GM21723 (cell line): ENCODE measurements around the gene SASH1.

Experiments used
- ATAC-seq: cut with Tn5 transposase; IDR thresholded peaks from one replicate; pipeline ENCODE4 v1.9.1; 2021; ENCODE audit warnings: mild to moderate bottlenecking, moderate library complexity; ENCODE audit not compliant: unreplicated experiment

SASH1 gene

DNA sequence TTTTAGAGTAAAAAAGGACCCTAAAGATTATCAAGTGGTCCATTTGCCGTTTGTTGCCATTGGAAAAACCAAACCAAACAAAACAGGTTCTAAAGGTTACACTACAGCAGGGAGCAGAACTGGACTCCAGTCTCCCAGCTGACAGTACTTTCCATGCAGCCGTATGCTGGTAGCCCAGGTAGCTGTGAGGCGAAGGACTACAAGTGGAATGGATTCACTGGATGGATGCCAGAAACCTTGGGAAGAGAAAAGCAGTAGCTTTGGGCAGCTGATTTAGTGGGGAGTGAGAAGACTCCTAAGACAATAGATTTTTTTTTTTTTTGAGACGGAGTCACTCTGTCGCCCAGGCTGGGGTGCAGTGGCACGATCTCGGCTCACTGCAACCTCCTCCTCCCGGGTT, 88.3 kb downstream of the SASH1 start:
- ATAC-seq, result no peak

DNA sequence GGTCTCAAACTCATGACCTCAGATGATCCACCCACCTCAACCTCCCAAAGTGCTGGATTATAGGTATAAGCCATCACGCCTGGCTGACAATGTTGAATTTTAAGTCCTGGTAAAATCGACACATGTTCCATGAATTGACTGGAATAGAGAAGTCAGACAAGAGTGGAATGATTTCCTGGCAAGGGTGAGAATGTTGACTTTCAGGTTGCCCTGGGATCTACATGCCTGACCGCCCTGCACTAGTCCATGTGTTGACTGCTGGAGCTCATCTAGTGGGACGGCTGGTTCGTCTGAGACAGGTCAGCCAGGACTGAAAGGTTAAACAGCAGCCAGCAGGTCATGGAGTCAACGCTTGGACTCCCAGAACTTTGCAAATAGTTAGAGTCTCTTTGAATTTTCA, 88.8 kb downstream of the SASH1 start:
- no peak for ATAC-seq

DNA sequence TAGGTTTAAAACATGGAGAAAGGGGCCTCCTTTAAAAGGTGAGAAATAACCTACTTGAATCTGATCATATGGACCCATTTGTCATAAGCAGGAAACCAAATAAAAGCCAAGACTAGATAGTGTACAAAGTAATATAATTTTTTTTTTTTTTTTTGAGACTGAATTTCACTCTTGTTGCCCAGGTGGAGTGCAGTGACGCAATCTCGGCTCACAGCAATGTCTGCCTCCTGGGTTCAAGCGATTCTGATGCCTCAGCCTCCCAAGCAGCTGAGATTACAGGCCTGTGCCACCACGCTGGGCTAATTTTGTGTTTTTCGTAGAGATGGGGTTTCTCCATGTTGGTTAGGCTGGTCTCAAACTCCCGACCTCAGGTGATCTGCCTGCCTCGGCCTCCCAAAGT, 89.2 kb downstream of the SASH1 start:
- ATAC-seq, result no peak

DNA sequence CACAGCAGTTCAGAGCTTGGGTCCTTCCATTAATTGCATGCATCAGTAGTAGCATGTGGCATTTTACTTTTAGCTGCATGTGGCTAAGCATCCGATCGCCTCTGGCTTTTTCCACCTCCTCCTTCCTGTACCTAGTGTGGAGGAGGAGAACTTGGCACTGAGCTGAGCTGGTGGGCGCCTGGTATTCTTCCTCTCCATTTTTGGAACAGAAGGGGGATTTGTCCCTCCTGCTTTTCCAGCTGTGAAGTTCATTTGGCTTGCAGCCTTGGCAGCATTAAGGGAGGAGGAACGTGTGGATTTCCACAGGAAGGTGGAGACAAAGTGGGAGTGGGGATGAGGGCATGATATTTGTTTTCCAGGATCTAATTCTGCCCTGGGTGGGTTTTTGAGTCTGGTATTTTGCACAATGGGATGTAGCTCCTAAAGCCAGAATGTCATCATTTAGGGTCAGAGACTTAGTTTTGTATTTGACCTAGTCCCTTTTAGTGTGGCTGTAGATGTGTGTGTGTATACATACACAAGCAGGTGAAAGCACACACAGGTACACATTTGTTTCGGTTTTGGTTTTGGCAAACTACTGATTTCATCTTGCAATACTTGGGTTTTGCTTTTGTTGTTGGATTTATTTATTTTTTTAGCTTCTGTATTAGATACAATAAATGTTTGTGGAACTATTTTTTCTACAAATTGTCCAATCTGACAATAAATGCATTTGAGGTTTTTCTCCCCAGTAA, 90.0 kb downstream of the SASH1 start:
- ATAC-seq, result no peak

DNA sequence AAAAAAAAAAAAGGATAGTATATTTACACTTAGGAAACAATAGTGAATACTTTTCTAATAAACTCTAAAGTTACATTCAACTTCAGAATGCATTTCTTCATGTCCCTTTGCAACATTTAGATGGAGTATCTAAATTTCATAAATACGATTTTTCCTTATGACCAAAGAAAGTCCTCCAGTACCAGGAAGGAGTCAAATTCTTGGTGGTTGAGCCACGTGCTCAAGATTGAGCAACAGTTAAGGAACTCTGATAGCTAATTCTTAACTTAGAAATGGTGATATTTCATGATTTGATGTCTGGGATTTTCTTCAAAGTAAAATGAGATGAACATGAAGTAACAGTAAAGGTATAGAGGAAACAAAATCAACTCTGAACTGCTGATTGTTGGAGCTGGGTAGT, 92.7 kb downstream of the SASH1 start:
- no peak for ATAC-seq

DNA sequence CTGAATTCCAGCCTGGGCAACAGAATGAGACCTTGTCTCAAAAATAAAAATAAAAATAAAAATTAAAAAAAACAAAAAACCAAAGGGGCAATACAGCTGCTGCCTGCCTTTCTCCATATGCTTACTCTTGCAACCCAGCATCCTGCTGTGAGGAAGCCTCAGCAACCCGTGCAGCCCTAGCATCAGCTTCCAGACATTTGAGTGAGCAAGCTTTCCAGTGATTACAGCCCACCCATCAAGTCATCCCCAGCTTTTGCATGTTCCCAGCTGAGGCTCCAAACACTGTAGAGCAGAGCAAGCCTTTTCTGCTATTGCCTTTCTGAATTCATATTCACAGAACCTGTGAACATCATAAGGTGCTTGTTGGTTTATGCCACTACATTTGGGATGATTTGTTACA, 93.8 kb downstream of the SASH1 start:
- no peak for ATAC-seq

DNA sequence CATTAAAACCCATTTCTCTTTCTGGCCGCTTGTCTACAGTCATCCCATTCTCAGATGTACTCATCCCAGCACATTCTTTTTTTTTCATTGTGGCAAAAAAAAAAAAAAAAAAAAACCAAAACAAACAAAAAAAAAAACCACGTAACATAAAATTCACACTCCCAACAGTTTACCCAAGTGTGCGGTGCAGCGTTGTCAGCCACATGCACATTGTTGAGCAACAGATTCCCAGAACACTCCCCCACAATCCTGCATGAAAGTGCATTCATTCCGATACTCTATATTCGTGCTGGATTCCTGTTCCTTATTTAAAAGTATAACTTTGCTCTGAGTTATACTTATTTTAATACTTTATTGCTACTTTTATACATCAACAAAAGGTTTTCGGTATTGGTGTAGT, 96.0 kb downstream of the SASH1 start:
- ATAC-seq, result no peak

DNA sequence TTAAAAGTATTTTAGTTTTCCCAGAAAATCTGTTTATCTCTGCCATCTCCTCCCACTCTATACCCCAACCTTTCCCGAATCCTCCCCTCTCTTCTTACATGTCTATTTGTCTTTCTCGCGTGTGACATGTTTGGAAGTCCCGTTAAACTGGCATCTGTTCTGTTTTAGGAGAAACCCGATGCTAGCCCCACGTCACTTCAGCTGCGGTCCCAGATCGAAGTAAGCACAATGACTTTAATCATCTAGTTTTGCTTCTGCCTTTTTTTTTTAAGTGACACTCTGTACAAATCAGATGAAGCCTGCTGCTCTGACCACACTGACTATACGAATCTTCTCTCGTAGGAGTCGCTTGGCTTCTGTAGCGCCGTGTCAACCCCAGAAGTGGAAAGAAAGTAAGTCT, 97.4 kb downstream of the SASH1 start:
- no peak for ATAC-seq

DNA sequence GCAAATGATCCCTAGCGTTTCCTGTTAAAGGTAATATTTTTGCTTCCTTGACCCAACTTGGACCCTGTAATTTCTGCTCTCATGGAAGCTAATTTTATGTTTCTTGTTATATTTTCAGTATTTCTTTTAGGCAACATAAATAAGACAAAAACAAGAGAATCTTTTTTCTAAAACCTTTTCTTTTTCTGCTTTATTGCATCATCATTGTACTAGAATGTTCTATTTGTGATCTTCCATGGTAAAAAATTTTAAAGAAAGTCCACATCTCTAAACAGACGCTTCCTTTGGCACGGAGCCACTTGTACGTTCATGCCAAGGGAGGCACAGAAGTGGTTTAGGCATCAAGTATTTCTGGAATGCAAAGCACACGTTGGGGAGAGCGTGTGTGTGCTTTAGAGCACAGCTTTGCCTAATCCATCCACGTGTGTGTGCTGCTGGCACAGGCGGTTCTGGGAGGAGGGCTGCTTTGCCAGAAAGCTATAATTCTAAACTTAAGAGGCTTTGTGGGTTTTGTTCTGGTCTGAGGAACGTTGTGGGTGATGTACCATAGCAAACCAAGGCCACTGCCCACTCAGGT, 98.3 kb downstream of the SASH1 start:
- ATAC-seq, result no peak

DNA sequence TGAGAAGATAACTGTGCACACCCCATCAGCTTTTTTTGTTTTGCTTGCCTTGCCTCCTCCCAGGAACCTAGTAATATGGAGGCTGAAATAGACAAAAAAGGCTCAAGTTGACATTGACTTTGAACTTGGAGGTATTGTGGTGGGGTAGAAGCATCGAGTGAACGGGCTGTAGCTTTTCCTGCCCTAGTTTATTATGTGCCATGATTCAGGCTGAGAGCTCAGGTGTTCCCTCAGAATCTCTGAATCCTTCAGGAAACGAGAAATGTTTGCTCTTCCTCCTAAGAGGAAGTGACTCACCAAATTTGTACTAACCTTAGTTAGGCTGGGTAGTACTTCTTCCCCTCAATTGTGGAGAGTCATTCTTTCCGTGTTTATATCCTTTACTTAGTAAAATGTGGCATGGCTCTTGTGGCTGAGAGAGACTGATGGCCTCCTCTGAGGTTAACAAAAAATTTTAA, 98.8 kb downstream of the SASH1 start:
- no peak for ATAC-seq

DNA sequence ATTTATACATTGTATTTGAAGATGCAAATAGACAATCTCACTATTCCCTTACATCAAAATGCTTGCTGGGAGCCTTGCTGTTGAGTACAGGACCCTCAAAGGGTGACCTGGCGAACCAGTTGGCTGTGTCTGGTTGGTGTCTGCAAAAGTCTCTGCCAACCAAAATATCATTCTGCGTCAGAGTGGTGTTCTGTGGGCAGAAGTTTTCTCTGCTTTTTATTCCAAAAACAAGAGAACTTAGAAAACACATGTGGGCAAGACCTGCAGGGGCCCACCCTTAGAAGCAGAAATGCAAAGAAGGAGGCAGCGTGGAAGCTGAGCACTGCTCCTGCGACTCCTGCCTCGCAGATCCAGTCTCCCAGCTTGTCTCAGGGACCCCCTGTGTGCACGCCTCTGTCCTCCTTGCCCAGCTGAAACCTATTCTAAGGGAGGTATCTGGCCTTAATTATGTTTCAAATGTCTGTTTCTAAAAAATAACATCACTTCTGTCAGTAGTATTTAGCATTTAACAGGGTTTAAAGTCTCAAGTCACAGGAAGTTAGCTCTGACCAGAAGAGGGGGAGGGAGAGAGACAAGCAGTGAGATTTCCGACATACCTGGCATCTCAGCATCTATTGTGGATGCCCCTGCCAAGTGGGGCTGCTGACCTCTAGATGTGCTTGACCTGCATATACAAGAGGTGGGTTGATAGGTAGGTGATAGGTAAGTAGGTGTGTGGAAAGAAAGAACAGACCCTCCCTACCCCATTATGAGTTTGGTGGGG, 101.3 kb downstream of the SASH1 start:
- no peak for ATAC-seq

DNA sequence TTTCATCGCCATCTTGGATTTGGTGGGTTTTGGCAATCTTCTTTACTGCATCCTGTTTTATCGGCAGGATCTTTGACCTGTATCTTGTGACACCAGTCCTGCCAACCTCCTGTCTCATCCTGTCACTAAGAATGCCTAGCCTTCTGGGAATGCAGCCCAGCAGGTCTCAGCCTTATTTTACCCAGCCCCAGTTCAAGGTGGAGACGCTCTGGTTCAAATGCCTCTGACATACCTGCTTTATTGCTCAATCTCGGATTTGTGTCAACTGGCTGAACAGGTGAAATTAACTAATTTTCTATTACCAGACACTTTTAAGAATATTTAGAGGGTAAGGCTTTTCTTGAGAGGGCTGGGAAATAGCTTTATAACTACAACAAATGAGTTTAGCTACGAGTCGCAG, 102.5 kb downstream of the SASH1 start:
- ATAC-seq, result no peak

DNA sequence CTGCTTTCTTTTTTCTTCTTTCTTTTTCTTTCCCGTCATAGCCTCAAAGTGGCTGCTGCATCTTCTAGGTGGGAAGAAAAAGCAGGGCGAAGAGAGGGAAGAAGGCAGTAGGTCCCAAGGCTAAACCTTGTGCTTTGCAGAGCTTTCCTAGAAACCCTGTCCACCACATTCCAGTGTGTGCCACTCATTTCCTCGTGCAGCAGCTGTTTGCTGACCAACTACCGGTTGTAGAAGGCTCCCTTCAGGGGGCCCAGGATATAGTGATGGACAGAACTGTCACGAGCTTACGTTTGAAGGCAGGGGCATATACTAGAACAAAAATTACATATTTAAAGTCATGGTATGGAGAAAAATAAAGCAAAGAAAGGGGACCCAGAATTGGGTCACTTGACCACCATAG, 103.0 kb downstream of the SASH1 start:
- no peak for ATAC-seq

DNA sequence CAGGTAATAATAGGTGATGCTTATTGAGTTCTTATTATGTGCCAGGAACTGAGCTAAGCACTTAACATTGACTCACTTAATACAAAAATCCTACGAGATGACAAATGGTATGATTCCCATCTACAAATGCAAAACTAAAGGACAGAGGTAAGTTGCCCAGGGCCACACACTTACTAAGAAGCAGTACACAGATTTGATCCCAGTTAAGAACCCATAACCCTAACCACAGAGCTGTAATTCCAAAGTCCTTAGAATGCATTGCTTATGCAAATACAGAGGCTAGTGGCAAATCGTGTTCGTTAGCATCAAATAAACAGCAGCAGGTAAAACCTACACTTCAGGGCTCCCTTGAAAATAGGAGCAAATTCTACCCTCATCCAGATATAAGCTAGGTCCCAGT, 104.0 kb downstream of the SASH1 start:
- no peak for ATAC-seq

DNA sequence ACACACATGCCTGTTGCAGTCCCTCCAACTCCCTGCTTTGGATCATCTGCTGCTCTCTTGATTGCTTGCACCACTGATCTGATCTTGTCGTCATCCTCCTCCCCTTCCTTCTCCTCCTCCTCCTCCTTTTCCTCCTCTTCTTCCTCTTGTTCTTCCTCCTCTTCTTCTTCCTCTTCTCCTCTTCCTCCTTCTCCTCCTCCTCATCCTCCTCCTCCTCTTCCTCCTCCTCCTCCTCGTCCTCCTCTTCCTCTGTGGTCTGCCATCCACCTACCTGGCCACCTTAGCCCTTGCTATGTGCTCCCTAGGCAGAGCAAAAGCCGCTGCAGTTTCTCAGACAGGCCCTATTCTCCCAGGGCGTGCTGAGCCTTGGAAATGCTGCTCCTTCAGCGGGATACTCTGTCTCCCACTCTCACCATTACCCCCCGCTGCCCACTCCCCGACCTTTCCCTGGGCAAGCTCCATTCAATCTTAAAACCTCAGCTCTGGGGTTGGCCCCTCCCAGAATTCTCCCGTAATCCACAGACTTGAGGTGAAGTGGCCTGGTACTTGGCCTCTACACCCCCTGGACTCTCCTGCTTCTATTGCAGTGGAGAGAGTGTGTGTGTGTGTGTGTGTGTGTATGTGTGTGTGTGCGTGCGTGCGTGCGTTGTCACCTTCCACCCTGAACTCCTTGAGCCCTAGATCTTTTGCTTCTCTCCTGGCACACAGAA, 105.0 kb downstream of the SASH1 start:
- no peak for ATAC-seq

DNA sequence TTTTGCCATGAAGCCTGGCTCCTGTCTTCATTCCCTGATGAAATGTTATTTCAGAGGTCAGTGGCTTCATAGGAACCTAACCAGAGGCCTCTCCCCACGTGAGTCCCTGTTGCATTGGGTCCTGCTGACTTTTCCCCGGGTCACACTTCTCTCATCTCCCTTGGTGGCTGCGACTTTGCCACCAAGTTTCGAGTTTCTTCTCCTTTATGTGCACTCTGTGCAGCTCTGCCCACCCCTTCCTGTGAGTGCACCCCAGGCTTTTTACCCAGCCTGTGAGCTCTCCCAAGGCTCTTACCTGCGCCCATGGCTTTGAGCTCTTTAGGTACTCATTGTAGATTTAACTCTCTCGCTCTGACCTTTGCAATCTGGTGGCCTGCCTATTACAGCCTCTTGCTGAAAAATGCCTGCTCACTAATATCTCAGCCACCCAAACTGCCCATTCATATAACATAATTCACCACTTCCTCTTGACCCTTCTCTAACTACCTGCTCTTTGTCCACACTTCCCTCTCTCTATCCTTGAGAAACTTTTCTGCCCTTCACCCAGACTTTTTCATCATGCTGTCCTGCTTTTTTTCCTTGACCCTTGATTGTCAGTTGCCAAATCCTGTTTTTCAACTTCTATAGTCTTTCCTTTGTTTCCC, 105.9 kb downstream of the SASH1 start:
- no peak for ATAC-seq

DNA sequence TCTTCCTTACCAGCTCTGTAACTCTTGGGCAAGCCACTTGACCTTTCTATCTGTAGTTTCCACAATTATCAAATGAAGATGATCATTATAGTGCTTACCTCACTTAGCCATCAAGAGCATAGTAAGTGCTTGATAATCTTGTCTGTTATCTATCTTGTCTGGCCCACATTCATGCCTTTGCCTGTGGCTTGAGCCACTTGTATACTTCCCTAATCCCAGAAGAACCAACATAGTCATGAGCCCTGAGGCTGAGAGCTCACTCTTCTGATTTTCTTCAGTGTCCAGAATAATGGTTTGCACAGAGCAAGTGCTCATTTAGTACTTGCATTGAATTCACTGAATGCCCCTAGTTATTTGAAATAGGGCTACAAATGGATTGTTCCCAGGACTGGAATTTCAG, 108.2 kb downstream of the SASH1 start:
- no peak for ATAC-seq

DNA sequence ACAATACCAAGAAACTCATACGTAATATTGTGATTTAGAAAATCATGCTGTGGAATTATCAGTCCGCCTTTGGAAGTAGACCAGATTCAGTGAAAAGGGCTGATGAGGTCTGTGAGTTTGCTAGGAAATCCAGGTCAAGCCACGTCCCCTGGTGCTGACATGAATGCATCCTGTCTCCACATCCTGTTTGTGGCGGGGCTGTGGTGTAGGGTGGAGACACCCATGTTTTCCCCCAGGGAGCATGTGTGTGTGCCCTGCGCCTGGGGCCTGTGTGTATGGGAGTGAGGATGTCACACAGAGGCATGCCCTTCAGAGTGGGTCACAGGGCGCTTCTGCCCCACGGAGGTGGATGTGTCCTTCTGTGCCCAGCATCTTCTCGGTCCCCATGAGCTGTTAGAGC, 109.1 kb downstream of the SASH1 start:
- no peak for ATAC-seq

DNA sequence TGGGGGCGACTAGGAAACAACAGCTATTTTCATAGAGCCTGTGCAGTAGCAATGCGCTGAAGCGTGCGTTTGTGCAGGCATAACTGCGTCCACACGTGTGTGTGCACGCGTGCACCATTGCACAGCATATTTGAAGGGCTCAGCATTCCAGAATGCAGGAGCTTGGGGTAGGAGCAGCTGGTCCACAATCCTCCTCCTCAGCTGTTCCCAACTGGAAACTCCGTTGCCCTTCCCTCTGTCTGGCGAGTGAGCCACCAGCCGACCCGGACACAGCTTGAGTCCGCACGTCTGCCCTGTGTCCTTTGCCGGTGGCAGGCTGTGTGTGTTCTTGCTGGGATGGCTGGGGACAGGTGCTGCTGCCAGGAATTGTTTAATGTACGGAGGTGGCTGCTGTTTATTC, 110.2 kb downstream of the SASH1 start:
- no peak for ATAC-seq

DNA sequence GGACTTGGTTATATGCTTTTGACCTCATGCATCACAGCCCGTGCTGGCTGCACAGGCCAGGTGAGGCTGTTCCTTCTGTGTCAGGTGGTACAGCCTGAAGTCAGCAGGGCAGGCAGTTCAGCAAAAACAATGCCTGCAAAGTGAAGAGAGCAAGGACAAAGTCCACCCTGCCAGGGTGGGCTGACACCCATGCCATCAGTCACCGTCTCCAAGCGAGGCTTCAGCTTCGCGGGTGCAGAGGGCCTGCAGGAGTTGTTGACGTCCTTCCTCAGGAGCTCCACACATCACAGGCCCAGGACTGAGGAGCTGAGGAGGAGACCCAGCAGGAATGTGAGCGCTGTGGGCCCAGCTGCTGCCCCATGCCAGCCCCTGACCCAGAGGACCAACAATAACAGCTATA, 111.3 kb downstream of the SASH1 start:
- ATAC-seq, result no peak

DNA sequence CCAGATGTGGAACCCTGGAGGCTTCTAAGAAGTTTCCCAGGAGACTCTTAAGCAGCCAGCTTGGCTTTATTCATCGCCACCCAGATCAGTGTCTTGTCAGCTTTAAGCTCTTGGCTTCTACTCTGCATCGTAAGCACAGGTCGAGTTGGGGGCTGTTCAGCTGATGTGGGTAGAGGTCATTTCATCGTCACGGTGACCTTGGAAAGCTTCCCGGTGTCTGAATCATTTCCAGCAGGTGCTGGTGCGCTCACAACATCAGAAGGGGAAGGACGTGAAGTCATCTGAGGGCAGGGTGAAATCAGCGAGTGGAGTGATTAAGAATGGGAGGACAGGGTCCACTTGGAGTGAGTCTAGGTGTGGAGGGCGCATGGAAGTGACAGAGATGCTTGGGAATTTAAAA, 112.6 kb downstream of the SASH1 start:
- no peak for ATAC-seq
